GM19193 (cell line): Measurements from ENCODE around the gene TMA7B.

Experiments
- POLR2A ChIP-seq: IDR thresholded peaks from 4 replicates; pipeline ENCODE4 v1.6.1; 2011; ENCODE audit not compliant: insufficient read depth, insufficient read length; ENCODE audit errors: extremely low read depth

Gene TMA7B

DNA sequence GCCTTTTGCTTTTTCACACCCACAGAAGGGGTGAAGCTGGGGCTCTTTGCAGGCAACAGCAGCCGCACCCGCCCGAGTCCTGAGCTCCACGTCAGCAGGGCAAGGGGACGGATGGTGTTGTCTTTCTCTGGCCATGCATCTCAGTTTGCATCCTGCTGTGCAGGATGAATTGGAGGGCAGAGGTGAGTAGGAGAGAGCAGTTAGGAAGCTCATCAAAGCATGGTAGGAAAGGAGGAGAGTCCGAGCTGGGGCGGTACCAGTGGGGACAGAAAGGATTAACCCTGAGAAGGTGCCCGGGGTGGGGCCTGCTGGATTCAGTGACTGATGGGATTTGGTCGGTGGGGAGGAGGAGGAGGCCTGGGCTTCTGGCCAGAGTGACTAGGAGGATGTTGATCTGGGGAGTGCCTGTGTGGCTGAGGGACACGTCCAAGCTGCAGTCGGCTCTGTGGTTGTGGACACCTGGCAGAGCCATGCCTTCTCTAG lies 49.1 kb downstream of the TMA7B start:
- no peak for TF ChIP-seq POLR2A

DNA sequence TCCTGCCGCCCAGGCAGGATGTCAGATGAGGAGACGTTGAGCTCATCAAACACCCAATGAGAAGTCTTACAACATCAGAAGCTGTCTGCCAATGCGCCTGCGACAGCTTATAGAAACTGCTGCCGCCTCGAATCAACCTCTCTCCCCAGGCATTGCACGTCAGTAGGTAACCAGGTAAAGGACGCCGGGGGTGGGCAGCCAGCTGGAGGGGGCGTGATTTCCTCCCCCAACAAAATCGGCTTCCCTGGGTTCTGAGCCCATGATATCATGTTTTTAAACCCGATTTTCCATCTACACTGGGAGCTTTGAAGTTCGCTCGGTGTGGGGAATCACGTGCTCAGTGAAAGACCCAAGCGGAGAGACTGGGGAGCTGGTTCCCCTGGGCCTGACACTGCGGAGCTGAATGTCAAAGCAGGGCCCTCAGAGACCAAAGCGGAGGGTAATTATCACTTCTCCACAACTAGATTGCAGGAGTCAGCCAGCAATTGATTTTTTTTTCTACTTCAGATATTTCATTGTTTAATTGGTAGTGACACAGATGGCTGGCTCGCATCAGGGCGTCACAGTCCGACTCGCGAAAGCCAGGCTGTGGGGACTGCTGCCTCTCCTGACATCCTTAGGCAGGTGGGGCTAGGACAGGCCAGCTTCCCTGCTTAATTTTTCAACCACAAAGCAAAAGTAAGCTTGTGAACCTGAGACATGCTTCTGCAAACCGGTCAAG lies 49.9 kb downstream of the TMA7B start:
- no peak for TF ChIP-seq POLR2A

DNA sequence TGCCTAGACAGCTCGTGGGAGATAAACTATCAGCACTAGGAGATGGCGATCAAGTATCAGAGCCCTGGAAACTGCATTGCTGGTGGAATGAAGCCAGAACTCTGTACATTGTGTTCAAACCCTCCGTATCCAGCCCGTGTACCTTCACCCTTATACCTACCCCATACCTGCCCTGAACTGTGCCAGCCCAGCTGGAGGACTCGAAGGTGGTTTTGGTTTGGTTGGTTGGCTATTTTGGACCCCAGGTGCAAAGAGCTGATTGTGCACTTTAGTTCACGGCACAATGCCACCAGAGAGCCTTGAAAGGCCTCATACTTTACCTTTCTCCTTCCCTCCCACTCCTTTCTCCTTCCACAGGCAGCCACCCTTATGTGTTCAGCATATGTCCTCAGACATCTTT lies 50.5 kb downstream of the TMA7B start:
- TF ChIP-seq POLR2A, result no peak
